Tibial artery (tissue), 4 donors: ENCODE data around the gene PDE1C.

Experiments used
- DNase-seq, 2 donors: peaks; one replicate each; pipeline ENCODE4 v3.0.0-alpha.2; 2019
- H3K27ac ChIP-seq, 2 donors: fragments of 200-600 bp; sonication (generic) in 1 of 2; 1 replicate in 1 of 2; 2 replicates in 1 of 2; pipeline ENCODE4 v1.5.1; 2018 to 2019; ENCODE audit warnings: mild to moderate bottlenecking in 1 of 2
- H3K27me3 ChIP-seq, 2 donors: fragments of 200-600 bp; sonication (generic) in 1 of 2; one replicate each; pipeline versions ENCODE4 v1.5.1 to v1.6.0; 2016 to 2019
- H3K36me3 ChIP-seq, 3 donors: fragments of 200-600 bp; sonication (generic) in 2 of 3; one replicate each; pipeline ENCODE4 v1.5.1; 2016 to 2019; ENCODE audit warnings: mild to moderate bottlenecking in 2 of 3
- H3K4me1 ChIP-seq, 4 donors: fragments of 200-600 bp; sonication (generic) in 2 of 4; 1 replicate in 3 of 4; 2 replicates in 1 of 4; pipeline ENCODE4 v1.5.1; 2016 to 2019
- H3K4me3 ChIP-seq, 2 donors: fragments of 200-600 bp; sonication (generic) in 1 of 2; 1 replicate in 1 of 2; 2 replicates in 1 of 2; pipeline ENCODE4 v1.5.1; 2018 to 2019; ENCODE audit warnings: mild to moderate bottlenecking in 2 of 2
- H3K9me3 ChIP-seq, 3 donors: fragments of 200-600 bp; sonication (generic) in 1 of 3; one replicate each; pipeline ENCODE4 v1.5.1; 2016 to 2019
- CTCF ChIP-seq, 2 experiments: fragments of 200-600 bp in 1 of 2; fragments of 450-650 bp in 1 of 2; IDR thresholded peaks; one replicate each; pipeline ENCODE4 v1.5.1; 2017 to 2019; ENCODE audit warnings: antibody characterized with exemption in 2 of 2, mild to moderate bottlenecking in 1 of 2, moderate library complexity in 1 of 2
- intact Hi-C: fragments of 100-400 bp; cut with DNase I; formaldehyde crosslinking; loops from one replicate; pipeline ENCODE4 v1.15.0; 2023; ENCODE audit warnings: low total_unique reads

The PDE1C gene

GRCh38 chr7:32044739-32045138 is 25.5 kb downstream of the PDE1C start:
- DNase-seq, result no peak
- Histone ChIP-seq H3K27me3 (no peaks in the 10 kb centered on the region), H3K9me3 (no peaks in the 10 kb centered on the region), H3K36me3 (no peaks in the 10 kb centered on the region), H3K27ac (no peak overlapping the region), H3K4me3 (no peak overlapping the region), H3K4me1 (peaks cover 0 to 6% (median 2%) of the 10 kb centered on the region in 4 donors)
- intact Hi-C loops, result no loop called here
- no peak for TF ChIP-seq CTCF (IDR thresholded peaks at IDR 0.05)

- DNase-seq, result no peak
- Histone ChIP-seq H3K4me1 (peaks cover 0 to 6% (median 2%) of the 10 kb centered on the region in 4 donors), H3K9me3 (no peaks in the 10 kb centered on the region), H3K36me3 (no peaks in the 10 kb centered on the region), H3K27me3 (no peaks in the 10 kb centered on the region), H3K27ac (no peak overlapping the region), H3K4me3 (no peak overlapping the region)
- intact Hi-C loops, result no loop called here
- no peak for TF ChIP-seq CTCF (IDR thresholded peaks at IDR 0.05)
Measured at GRCh38 chr7:32043688-32044087, 26.5 kb downstream of the PDE1C start.

- Histone ChIP-seq H3K27me3 (no peaks in the 10 kb centered on the region), H3K36me3 (no peaks in the 10 kb centered on the region), H3K27ac (no peak overlapping the region), H3K9me3 (no peaks in the 10 kb centered on the region), H3K4me3 (no peak overlapping the region), H3K4me1 (peaks cover 0 to 6% (median 2%) of the 10 kb centered on the region in 4 donors)
- intact Hi-C loops, result no loop called here
- no peak for TF ChIP-seq CTCF (IDR thresholded peaks at IDR 0.05)
- DNase-seq, result no peak
Measured at GRCh38 chr7:32042900-32043299, 27.3 kb downstream of the PDE1C start.

DNA sequence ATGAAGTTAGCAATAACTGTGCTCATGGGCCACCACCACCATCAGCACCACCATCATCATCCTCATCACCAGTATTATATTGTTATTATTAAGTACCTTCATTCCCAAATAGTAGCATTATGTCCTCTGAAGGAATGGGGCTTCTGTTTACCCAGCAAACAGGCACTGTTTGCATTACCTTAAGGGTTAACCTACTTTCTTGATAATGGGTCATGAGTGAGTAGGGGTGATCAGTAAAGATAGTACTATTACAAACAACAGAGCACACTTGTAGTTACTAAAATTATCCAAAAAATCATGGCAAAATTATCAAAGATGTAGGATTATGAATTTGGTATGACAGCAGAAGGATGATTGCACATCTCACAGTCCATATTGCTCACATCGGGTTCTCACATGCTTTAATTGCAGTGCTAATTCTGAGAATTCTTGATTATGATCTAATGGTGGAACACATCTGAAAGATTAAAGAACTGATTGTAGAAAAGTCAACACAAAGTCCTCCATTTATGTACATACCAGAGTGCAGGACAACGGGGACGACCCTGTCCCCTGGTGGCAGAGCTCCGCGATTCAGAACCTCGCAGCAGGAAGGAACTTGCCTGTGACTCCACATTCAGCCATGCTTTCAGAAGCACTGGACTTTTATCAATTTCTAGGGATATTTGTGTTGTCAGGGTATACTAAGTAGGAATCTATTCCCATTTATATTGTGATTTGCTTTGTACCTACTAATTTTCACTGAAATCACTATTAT is 31.0 kb downstream of the PDE1C start:
- no peak overlapping the region for H3K27ac ChIP-seq
- H3K4me3 ChIP-seq, result no peak overlapping the region
- intact Hi-C loops, result no loop called here
- no peaks in the 10 kb centered on the region for H3K36me3 ChIP-seq
- no peaks in the 10 kb centered on the region for H3K27me3 ChIP-seq
- no peak for TF ChIP-seq CTCF (IDR thresholded peaks at IDR 0.05)
- DNase-seq, result no peak
- peaks cover 0 to 6% (median 2%) of the 10 kb centered on the region in 4 donors for H3K4me1 ChIP-seq
- H3K9me3 ChIP-seq, result no peaks in the 10 kb centered on the region

GRCh38 chr7:32037650-32038198 is 32.5 kb downstream of the PDE1C start:
- TF ChIP-seq CTCF (IDR thresholded peaks at IDR 0.05), result no peak
- intact Hi-C loops, result no loop called here
- H3K27me3 ChIP-seq, result no peaks in the 10 kb centered on the region
- no peaks in the 10 kb centered on the region for H3K9me3 ChIP-seq
- H3K4me3 ChIP-seq, result no peak overlapping the region
- no peaks in the 10 kb centered on the region for H3K36me3 ChIP-seq
- H3K27ac ChIP-seq, result no peak overlapping the region
- no peak for DNase-seq
- H3K4me1 ChIP-seq, result peaks cover 0 to 4% (median 0%) of the 10 kb centered on the region in 4 donors
